H1 (cell line): ENCODE data around the gene IVL. TPM values are rescaled to one million over a fixed set of nuclear protein-coding genes. Genes with fewer than 3 reads are reported as not detected.

Experiments used
- EGR1 ChIP-seq: IDR thresholded peaks from 2 replicates; pipeline ENCODE4 v1.6.1; 2011; ENCODE audit warnings: low read depth, low read length, borderline replicate concordance
- POU5F1 ChIP-seq: IDR thresholded peaks from 2 replicates; pipeline ENCODE4 v1.6.1; 2011; ENCODE audit warnings: low read depth, mild to moderate bottlenecking, low read length, moderate library complexity
- SAP30 ChIP-seq: fragments of 300-600 bp; sonication (generic); IDR thresholded peaks from 2 replicates; pipeline ENCODE4 v1.7.1; 2012; ENCODE audit warnings: low read length, moderate library complexity, mild to moderate bottlenecking, inconsistent platforms; ENCODE audit not compliant: insufficient read depth, insufficient replicate concordance
- SRF ChIP-seq: IDR thresholded peaks from 2 replicates; pipeline ENCODE4 v1.6.1; 2011; ENCODE audit warnings: mild to moderate bottlenecking, low read depth, low read length, moderate library complexity
- polyA plus RNA-seq, 7 experiments: library from polyadenylated mRNA; depleted of rRNA in 3 of 7; stranded (reverse) in 5 of 7; unstranded in 2 of 7; fragments of >200 nt in 5 of 7; fragments of 200-250 nt in 2 of 7; gene quantifications; 1 replicate in 5 of 7; 2 replicates in 1 of 7; 4 replicates in 1 of 7; pipeline versions ENCODE4 v1.2.1 to v1.2.3, GENCODE V29; 2011 to 2013; ENCODE audit warnings: missing spikeins in 2 of 7, mixed read lengths in 2 of 7
- total RNA-seq: library from RNA; stranded (reverse); fragmentation: NEBNext Ultra II Directional; extraction: Animal tissue kit (Norgen Biotek cat#: 25700); gene quantifications from 2 replicates; pipeline ENCODE4 v1.2.1, GENCODE V29; 2021

Gene IVL
- total and polyA plus RNA-seq, 2 of the 8 experiments (the other 6 are each of a cell fraction or from before 2014, with no cell fraction given): not detected

- TF ChIP-seq SRF: no peak
- no peak for TF ChIP-seq EGR1
- TF ChIP-seq SAP30: no peak
- TF ChIP-seq POU5F1: no peak
These were observed 32.3 kb downstream of the IVL start (continued) for GRCh38 chr1:152940614-152941013.
